HG03039 (cell line): ENCODE data around the gene RIPOR1.

Experiments
- ATAC-seq: cut with Tn5 transposase; IDR thresholded peaks from one replicate; pipeline ENCODE4 v1.9.1; 2021; ENCODE audit warnings: mild to moderate bottlenecking, moderate library complexity; ENCODE audit not compliant: unreplicated experiment

The RIPOR1 gene

DNA sequence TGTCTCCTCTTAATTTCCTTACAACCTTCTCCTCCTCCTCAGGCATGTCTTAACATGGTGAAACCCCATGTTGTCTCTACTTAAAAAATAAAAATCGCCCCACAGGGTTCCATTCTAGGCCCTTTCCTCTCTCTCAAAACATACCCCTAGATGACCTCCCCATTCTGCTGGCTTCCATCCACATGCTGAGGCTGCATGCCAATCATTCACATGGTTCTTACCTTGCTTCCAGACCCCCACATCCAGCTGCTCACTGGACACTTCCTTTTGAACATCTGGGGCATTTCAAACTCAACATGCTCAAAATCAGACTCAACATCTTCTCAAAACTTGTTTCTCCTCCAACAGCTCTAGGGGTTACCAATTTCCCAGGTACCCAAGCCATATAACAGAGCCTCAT is 21.3 kb downstream of the RIPOR1 start:
- ATAC-seq, result no peak

DNA sequence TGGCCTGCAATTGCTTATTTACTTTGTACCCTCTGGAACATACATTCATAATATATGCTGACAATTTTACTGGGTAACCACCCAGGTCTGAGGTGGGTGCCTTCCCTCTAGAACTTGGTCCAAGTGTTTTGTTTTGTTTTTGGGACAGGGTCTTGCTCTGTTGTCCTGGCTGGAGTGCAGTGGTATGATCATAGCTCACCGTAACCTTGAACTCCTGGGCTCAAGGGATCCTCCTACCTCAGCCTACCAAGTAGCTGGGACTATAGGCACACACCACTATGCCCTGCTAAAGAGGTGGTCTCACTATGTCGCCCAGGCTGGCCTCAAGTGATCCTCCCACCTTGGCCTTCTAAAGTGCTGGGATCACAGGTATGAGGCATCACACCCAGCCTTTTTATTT is 22.5 kb downstream of the RIPOR1 start:
- ATAC-seq, result no peak

DNA sequence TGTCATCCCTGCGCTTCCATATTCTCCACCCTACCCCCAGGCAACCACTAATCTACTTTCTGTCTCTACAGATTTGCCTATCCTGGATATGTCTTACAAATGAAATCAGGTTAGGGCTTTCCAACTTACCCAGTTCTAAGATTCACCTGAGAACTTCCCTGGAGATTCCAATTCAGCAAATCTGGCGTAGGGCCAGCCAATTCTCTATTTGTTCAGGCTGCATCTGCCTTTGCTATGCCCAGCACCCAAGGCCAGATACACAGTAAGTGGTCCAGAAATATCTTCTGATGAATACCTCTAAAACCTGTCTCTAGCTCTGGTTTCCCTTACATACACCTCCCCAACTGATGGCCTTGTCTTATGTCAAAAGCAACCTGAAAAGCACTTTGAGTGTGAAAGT is 23.3 kb downstream of the RIPOR1 start:
- no peak for ATAC-seq

DNA sequence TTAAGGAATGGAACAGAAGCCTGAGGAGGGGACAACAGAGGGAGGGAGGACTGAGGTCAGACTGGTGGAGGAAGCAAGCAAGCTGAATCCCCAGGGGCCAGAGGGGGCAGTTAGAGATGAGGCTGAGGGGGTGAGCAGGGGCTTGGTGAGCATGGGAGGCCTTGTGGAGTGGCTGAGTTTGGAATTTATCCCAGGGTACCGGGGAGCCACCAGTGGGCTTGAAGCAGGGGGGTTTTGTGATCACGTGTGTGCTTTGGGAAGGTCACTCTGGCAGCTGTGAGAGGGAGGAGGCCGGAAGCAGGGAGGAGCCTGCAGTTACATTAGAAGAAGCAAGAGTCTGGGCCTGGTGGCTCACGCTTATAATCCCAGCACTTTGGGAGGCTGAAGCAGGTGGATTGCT is 23.8 kb downstream of the RIPOR1 start:
- ATAC-seq, result no peak

DNA sequence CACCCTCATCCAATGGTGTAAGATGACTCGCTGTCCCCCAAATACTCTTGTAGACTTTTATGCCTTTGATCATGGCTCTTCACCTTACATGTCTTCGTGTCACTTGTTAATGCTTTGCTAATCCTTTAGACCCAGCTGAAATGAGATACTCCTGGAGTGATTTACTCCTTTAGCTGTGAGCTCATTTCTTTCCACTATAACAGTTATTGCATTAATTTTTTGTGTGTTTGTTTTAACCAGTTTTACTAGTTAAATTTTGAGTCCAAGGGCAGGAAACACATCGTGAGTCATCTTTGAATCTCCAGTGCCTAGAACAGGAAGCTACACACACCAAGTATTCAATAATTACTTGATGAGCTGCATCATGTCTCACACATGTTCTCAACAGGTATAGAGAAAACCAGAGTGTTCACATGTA is 27.2 kb downstream of the RIPOR1 start:
- ATAC-seq, result no peak

DNA sequence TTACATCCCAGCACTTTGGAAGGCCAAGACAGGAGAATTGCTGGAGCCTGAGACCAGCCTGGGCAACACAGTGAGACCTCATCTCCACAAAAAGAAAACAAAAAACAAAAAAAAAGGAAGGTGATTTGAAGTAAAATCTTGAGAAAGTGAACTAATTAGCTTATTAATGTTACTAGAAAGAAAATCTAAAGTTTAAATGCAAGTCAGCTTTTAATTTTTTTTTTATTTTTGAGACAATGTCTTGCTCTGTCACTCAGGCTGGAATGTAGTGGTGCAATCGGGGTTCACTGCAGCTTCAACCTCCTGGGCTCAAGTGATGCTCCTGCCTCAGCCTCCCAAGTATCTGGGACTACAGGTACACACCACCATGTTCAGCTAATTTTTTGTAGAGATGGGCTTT is 30.2 kb downstream of the RIPOR1 start:
- no peak for ATAC-seq

DNA sequence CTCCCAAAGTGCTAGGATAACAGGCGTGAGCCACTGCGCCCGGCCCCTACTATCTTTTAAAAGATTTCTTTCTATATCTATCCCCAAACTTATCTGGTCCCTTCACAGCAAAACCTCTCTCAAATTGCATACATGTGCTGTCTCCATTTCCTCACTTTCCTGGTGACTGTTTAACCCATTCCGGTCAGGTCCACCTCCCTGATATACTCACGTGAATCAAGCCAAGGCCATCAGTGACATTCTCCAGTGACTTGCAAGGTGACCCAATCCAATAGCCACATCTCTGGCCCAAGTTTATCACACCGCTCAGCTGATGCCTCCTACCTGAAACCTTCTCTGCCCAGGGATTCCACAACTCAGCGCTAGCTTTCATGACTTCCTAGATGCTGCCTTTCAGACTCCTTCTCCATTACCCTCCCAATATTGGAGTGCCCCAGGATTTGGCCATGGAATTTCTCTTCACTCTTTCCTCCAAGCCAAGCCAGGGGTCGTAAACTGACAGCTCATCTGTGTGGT is 32.3 kb downstream of the RIPOR1 start:
- ATAC-seq, result no peak

DNA sequence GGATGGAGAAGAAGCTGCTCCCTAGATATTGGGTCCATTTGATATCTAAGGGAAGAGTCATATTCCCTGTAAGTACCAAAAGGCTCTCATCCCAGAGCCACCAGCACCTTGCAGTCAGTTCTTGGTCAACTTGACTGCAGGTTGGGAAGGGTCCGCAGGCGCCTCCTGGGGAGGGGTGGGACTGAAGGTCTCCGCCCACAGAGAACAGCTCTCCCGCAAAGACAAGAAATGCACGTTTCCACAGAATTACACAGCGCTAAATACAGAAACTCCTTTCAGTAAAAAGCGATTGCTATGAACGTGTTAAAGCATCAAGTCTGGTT is 32.8 kb downstream of the RIPOR1 start:
- no peak for ATAC-seq

DNA sequence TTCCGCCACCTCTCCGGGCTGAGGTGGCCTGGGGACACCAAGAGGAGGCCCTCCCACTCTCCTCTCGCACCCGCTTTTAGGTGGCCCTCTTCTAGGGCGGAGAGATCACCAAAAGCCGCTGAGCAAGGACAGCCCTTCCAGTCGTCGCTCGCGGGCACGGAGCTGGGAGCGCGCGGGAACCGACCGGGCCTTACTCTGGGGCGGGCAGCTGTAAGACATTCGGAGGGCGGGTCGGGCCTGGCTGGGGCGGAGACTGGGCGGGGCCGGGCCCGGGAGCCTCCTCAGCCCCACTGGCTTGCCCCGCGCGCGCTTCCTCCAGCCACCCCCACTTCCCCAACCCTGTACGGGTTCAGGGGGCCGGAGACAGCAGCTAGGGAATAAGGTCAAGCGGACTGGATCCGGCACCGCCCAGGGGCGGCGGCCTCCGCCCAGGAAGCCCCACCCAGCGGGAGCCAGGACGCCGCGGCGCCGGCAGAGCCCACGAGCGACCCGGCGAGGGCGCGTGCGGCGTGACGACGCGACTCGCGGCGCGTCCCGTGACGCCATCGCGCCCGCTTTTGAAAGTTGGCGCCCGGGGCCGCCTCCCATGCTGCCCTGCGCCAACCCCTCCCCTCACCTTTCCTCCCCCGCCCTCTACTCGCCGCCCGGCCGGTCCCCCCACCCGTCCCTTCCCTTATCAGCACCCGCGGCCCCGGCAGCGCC is 33.3 kb downstream of the RIPOR1 start:
- ATAC-seq, result peak; percentile 75

DNA sequence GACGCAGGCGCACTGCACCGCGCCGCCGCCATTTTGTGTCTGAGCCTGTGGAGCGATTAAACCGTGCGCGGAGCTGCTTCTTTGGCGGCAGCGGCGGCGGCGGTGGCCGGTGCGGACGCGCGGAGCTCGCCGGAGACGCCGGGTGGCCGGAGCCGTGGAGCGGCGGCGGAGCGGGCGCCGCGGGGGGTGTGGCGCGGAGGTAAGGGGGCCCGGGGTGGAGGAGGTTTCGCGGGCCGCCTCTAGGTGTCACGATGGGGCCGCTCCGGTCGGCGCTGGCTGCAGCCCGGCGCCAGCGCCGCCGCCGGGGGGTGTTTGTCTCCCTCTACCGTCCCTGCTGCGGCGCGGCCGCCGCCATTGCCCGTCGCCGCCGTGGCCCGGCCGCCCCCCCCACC is 33.9 kb downstream of the RIPOR1 start, which contains the start of gene CTCF:
Gene CTCF (plus strand): TSS at position 1 of the 392 bp plus-strand sequence. CDS start 48,307 bp downstream, outside the sequence.
- peak; percentile 50 for ATAC-seq

DNA sequence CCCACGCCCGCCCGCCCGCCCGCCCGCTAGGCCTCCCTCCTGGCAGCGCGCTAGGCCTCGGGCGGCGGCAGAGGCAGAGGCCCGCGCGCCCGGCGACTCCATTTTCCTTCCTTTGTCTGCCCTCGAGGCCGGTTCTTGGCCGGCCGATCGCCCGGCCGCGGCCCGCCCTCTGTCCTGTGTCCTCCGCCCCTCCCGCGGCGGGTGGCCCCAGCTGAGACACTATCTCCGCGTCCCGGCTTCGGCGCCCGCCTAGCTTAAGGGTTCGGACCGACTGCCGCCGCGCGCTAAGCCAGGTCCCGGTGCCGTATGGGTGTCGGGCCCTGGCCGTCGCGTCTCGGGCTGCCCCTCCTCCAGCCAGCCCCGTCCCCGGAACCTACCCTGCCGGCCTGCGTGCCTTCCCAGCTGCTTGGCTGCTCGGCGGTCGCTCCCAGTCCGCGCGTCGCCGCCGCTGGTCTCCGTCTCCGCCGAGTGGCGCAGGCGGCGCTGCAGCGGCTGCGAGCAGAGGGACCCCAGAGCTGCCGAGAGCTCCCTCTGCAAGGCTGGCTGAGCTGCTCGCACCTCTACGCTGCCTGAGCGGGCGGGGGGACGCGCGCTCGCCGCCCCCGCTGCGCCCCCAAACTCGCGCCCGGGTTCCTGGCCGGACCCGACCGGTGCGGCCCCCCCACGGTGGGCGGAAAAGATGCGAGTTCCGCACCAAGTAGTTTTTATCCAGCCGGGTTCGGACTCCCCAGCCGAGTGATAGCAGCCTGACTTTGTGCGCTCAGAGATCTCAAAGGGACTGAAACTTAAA is 34.5 kb downstream of the RIPOR1 start:
- ATAC-seq, result peak; percentile 5

DNA sequence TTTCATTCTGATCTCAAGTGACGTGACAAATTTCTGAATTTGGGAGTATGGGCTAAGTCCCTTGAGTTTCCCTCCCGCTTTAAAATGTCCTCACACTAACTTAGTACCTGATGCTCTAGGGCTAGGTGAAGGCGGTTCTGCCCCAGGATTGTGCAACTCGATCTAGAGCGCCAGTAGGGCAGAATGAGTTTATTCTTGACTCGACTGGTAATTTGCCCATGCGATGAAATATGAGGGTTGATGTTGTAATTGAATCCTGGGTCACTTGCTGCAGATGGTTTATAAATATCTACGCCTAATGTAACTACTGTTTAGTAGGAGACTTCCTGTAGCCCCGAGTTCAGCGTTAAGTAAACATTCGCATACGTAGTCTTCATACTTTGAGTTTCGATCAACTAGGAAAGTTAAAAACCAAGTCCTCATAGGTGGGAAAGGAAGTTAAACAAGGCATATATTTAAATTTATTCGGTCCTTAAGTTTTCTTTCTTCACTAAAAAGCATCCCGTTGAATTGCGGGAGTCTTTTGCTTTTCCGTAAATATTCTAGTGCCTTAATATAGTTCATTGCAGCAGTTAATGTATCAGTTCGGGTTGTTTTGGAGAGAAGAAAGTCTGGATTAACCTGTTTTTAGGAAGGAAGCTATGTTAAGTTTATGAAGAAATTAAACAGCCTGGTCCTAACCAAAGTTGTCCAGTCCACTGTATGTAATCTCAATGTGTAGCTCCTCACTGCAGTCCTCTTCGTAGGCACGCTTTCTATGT is 35.3 kb downstream of the RIPOR1 start:
- no peak for ATAC-seq

DNA sequence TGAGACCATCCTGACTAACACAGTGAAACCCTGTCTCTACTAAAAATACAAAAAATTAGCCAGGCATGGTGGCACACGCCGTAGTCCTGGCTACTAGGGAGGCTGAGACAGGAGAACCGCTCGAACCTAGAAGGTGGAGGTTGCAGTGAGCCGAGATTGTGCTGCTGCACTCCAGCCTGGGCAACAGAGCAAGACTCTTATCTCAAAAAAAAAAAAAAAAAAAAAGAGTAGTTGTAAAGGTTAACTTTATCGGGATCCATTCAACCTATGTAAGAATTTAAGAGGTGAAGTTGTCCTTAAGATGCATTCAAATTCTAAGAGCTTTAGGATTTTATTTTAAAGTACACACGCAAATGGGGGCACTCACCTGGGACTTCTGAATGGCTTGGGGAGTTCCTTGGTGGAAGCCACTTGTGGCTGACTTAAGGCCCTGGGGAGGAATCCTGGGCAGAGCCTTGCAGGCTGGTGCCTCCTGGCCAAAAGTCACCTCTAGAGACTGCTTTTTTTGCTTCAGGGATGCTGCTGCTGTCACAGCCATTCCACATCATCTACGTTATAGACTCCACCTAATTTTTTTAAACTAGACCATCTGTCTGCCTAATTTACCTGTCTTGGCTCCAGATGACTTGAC is 37.0 kb downstream of the RIPOR1 start:
- ATAC-seq, result no peak

DNA sequence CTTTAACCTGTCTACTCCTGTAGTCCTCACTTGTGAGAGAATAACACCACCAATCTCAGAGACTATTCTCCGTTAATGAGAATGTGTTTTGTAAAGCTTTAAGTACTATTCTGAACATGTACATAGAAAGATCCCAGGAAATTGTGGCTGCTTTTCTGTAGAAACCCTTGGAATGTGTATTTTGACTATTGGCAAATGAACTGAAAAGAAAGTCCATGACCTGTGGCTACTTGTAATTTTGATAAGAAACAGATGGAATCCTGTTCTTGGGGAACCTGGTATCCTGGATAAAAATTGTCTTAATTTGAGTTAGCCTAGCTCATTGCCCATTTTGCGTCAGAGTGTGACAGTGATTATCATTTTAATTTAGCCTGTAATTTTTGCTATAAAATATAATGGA is 42.8 kb downstream of the RIPOR1 start:
- no peak for ATAC-seq

DNA sequence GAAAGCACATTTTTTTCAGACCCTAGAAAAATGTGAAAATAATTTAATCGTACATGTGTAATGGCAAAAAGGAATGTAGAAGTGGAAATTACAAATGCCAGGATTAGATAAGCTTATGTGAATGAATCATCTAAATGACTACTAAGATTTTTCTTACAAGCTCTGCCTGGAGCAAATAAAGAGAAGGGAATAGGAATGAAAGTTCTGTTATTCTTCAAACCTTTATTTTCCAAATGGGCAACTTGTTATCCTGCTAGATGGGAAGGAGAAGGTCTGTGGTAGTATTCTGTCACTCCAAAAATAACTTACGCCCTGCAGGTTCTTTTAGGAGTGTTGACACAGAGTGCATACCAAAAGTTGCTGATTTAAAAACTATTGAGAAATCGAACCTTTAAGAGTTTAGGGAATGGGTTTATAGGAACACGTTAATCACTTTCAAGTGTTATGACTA is 43.4 kb downstream of the RIPOR1 start:
- no peak for ATAC-seq

DNA sequence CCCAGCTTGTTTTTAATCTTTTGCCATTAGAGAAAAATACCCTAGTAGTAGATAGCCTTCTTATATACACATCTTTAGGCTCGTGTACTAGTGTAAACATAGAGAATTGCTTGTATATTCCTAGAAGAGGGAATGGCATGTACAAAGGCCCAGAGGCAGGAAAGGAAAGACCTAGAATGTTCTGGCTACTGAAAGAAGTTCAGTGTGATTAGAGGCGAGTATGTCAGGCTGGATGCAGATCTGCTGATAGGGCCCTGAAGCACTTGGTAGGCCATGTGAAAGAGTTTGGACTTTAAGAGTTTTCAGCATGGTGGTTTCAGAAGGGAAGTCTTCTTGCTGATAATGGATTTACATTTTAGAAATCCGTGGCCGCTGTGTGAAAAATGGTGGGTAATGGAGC is 51.1 kb downstream of the RIPOR1 start:
- no peak for ATAC-seq

DNA sequence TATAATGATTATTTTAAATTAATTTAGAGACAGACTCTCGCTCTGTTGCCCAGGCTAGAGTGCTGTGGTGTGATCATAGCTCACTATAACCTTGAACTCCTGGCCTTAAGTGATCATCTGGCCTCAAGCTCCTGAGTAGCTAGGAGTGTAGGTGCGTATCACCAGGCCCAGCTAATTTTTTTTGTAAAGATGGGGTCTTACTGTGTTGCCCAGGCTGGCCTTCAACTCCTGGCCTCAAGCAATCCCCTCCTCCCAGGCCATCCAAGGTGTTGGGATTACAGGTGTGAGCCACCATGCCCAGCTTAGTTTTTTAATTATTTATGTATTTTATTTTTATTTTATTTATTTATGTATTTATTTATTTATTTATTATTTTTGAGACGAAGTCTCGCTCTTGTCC is 51.6 kb downstream of the RIPOR1 start:
- no peak for ATAC-seq

DNA sequence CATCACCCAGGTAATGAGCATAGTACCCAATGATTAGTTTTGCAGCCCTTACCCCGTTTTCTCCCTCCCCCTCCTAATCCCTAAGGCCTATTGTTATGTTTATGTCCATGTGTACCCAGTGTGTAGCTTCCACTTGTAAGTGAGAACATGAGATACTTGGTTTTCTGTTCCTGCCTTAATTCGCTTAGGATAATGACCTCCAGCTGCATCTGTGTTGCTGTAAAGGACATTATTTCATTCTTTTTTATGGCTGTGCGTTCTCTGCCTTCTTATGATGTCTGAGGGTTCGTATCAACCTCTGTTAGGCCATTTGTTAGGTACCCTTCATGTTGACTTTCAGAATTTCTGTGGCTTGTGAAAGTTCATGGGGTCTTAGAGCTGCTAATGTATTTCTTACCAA is 64.7 kb downstream of the RIPOR1 start:
- ATAC-seq, result no peak

DNA sequence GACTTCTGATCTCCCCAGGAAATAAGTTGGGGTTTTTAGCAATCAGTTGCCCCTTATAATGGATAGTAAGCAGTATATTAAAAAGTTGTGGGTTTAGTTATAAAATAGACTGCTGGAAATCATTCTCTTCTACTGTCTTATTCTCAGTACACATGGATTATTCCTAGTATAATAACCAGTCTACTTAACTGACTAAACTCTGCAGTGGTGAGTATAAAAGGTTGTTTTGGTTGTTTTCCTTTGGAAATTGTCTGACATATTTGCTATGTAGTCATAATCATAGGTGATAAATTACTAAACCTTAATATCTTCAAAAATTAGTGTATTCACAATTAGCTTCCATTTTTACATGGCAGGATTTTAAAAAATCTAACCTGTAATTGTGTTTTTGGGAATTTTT is 65.1 kb downstream of the RIPOR1 start:
- ATAC-seq, result no peak

DNA sequence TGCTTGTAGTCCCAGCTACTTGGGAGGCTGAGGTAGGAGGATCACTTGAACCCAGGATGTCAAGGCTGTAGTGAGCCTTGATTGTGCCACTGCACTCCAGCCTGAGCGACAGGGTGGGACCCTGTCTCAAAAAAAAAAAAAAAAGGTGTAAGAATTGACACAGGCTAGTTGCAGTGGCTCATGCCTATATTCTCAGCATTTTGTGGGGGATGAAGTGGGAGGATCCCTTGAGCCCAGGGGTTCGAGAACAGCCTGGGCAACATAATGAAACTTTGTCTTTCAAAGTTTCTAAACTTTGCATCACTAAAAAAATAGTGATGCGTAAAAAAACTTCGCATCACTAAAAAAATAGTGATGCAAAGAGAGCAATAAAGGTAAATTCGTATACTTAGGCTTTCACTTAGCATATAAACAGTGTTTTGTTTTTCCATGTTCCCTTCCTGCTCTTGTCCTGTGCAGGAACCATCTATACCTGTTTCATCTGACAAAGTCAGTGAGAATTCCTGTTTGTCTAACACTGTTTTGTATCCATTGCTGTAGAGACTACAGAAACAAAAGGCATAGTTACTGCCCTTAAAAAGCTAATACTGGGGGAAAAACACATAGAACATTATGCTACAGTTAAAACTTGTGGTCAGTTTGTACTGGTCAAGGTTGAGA is 65.8 kb downstream of the RIPOR1 start:
- ATAC-seq, result no peak

DNA sequence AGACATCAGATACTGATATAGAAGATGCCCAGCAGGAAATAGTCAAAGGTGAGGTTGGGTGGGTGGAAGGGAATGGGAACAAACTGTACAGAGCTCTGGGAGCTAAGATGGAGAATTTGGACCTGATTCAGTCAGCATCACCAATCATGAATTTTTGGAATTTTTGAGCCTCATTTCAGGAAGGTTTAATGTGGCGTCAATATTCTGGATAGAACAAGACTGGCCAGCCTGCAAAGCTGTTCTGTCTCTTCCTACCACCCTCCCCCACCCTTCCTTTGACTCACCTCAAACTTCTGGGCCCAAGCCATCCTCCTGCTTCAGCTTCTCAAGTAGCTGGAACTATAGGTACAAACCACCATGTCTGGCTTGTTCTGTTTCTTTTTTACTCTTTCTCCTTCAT is 66.3 kb downstream of the RIPOR1 start:
- no peak for ATAC-seq
